Measurements from ENCODE around the gene RUNX1.

The RUNX1 gene

DNA sequence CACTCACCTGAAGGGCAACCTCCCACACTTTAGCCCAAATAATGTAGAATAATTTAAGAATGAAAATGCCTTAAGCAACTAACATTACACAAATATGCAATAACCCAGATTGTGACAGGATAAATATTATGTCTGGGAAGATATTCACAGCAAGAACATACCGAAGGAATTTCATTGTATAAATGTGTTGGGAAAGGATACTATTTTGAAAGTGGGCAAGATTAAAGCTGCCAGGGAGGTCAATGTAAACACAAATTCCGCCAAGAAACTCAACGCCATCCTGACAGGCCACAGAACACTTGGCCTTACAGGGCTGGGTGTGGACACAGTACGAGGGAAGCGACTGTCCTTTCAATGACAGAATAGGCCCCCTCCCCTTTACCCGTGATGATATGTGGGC, 173.3 kb downstream of the RUNX1 start:
- no peak for DNase-seq

DNA sequence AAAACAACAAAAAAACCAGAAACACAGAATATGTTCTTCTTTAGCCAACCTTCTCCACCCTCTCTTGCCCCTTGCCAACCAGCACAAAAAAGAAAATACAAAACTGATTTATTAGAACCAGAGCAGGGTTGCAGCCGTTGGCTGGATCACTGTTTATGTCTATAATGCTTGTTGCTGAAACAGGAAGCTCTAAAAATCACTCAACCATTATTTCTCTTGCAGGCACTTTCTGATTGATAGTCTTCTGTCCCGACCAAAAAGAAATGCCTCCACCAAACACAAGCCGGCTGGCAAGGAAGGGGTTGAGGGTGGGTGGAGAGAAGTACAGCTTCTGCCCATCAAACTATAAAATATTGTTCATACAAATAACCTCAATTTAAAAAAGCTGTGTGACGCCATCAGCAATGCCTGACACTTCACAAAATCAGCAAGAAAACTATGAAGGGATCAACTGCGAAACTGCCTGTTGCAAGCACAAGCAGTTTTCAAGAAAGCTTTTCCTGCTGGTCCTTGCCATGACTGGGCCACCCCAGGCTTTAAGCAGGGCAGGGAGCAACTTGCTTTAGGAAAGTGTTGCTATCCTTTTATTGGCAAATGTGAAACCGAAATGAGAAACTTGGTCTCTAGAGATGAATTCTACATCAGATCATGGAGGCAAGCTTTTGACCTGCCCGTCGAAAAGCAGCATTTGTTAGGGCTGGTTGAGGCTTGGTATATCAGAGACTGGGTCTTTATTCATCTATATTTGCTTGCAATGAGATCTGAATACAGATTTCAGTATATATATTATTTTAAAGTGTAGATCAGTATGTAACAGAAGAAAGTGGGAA, 174.2 kb downstream of the RUNX1 start:
- DNase-seq = no peak

DNA sequence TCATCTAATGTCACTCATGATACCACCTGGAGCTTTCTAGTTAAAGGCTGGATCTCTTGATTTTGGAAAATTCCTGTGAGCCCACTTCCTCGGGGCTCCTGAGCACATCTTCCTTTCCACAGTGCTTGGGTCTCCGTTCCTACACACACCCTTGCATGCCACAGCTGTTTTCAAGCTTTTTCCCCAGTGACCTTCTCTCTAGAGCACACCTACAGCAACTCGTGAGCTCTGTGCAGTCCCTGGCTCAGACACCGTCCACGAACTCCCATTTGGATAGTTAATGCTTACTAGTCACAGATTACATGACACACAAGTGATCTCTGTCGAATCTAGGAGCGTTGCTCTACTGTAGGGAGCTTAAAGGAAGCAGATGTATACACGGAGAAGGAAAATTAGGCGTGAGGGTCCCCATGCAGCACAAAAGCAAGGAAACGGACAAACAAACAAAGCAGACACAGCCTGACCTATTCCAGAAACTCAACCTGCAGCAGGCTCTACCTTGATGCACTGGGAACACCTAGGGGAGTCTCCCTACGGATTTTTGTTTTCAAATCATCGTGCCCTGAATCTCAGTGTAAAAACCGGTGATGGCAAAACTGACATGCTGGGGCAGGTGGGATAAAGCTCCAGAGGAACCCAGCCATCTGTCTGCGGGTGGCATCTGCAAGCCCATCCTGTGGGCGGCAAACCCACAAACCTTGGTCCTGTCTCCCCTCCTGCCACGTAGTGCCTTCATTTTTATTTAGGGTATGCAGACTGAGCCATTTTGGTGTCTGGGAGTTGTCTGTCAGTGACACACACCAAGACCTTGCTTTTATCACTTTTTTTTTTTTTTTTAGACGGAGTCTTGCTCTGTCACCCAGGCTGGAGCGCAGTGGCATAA, 177.8 kb downstream of the RUNX1 start:
- no peak for DNase-seq

DNA sequence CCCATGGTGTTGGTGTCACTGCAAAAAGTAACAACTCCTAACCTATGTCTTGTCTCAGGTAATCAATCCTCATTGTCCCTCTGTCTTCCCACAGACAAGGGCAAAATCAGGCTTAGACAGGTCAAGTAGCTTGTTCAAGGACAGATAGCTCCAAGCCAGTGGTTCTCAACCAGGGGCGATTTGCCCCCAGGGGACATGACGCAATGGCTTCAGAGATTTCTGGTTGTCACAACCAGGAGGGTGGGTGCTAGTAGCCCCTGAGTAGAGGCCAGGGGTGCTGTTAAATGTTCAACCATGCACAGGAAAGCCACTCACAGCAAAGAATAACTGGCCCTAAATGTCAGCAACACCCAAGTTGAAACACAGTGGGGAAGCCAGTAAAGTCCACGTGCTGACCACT, 178.9 kb downstream of the RUNX1 start:
- DNase-seq = no peak

DNA sequence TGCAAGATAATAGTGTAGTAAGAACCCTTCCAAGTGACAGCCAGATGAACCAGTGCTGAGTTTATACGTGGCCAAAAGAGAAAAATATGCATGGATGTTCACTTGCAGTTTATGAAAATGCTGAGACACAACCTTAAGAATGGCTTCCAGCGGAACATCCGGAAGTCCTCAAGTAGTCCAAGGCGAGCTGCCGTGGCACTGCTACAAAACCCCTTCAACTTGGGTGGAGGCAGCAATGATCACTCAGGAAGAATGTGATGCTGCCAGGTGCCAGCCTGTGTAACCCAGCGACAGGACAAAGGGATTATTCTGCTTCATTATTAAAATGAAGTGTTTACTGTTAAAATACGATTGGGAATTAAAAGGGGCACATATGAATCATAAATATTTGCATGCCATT, 179.6 kb downstream of the RUNX1 start:
- no peak for DNase-seq

DNA sequence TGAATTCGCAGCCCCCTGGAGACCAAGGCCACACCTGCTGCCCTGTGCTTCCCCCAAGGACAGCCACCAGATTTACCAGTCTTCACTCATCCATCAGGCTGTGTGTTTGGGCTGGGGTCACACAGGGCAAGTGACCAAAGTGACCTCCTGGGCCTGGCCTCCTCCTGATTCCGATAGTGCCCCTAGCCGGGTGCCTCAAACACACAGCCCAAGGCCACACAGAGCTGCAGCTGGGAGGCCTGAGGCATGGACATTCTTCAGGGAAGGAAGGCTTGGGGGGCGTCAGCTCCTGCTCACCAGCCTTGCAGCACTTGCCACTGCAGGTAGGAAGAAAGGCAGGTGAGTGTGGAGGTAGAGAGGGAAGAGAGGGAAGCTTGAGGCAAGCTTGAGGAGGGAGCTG, 181.3 kb downstream of the RUNX1 start:
- DNase-seq = no peak

DNA sequence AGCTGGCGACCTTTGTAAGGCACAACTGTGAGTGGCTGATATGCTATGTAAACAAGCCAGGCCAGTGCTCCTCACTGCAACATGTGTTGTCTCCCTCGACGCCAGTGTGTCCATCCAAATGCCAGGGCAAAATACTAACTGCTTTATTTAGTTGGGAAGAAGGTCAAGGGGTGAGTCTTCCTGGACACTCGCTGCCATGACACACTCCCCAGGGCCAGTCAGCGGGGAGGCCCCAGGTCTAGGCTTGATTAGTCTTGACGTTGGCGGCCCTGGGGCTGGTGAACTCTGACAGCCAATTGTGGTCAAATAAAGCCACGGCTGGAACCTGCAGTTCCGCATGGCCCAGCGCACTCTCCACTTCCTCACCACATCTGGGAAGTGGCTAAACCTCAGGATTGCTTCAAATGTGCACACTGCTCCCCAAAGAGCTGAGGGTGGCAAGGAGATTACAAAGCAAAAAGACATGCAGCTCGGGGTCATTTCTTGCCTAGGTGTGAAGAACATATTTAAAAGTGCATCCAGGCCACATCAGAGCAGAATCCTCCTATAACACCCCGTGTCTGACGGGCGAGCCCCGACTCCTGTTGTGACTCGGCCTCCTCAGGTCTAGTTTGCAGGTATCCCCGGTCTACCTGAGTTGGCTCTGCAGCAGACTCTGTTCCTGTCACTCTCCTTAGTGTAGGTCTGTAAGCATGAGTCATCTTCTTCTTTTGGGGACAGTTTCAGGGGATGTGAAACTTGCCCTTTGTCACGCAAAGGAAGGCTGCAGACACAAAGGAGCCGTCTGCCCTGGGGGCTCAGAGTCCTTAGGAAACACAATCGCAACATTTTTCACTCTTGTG, 183.5 kb downstream of the RUNX1 start:
- no peak for DNase-seq

DNA sequence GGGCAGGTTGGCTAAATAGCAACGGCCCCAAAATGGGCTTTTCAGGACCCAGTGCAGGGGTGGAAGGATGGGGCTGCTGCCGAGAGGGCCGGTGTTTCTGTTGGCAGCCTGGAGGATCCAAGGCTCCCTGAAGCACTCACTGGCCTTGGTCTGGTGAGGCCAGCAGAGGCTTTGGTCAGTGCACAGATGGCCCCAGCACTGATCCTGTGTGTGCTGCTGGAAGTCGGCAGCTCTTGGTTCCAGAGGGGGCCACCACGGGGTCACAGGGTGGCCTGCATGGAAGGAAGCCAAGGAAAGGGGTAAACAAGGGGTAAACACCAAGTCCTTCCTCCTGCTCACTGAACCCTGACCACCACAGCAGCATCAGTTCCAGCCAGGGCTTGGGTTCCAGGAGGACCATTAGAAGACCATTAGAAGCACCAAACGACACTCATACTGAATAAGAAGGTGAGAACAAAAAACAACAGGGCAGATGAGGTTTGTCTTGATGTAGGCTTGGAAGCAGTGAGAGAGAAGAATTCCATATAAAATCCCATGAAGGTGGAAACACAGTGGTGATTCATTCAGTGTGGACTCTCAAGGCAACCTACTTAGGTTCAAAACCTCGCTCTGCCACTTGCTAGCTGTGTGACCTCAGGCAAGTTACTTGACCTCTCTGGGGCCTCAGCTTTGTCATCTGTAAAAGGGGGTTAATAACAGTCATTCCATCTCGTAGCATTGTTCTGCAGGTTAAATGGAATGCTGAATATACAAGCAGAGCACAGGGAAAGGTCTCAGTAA, 184.5 kb downstream of the RUNX1 start:
- no peak for DNase-seq

DNA sequence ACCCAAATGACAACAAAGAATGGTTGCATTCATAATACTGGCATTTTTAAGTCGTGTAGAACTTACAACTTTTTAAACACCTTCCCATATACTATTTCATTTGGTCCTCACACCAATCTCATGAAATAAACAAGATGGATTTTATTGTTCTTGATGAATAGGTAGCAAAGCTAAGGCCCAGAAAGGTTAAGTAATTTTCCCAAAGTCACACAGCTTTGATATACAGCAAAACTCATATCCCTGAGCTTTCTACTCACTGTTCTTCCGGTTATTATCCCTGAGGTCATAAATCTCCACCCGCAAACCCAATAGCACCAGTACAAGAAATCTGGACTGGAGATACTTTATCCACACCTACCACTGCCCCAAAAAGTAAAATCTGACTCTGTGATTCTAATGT, 186.2 kb downstream of the RUNX1 start:
- no peak for DNase-seq

DNA sequence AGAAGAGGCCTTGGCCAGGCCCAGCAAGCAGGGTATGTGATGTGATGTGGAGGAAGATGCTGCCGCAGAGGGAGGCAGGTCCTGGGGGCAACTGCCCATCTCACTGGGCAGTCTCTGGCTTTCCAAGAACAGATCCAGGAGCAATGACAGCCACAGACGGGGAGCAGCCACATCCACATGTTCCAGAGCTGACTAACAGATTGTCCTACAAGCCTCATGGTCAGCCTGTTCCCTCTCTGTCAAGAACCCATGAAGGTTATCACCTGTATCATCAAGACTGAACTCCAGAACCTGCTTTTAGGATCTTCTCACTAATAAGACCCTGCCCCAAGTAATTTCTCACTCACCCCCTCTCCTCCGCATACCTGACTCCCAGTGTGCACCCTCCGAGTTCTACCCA, 187.8 kb downstream of the RUNX1 start:
- DNase-seq = no peak

DNA sequence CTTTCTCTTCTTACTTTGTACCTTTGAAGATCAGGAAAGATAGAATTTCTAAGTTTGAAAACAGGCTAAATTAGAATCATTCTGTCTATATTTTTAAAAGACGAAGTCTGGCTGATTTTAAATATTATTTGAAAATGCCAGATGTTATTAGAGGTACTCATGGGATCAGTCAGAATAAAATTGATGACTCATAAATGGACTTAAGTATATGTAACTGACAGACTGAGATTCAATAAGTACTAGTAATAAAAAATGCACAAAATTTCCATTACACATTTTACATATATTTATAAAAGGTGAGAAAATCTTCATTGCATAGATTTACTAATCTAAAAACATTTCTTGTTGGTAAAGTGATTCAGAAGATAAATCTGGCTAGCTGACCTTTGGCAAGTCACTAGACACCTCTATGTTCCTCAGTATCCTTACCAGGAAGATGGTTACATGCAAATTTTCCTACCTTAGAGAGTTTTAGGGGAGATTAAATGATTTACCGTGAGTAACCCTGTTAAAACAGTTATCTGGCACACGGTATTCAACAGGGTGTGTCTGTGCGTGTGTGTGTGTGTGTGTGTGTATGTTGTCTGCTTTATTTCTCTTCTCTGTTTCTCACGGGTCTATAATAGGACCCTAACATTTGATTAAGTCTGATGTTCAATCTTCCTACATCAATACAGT, 189.0 kb downstream of the RUNX1 start:
- DNase-seq = no peak

DNA sequence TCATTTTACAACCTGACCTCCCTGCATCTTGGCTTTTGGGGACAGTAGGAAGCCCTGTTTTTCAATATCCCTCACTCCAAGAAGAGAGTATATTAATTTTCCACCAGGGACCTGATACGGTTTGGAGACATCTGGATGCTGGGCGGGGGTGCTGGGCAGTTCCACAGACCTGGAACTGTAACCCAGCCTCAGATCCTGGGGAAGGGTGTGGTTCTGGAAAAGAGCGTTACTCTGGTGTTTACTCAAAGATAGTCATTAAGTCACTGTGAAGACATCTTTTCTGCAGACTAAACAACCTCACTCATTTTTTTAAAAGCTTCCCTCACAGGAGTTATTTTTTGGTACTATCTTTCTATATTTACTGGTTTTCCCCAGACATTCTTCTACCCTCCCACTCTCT, 190.5 kb downstream of the RUNX1 start:
- no peak for DNase-seq

DNA sequence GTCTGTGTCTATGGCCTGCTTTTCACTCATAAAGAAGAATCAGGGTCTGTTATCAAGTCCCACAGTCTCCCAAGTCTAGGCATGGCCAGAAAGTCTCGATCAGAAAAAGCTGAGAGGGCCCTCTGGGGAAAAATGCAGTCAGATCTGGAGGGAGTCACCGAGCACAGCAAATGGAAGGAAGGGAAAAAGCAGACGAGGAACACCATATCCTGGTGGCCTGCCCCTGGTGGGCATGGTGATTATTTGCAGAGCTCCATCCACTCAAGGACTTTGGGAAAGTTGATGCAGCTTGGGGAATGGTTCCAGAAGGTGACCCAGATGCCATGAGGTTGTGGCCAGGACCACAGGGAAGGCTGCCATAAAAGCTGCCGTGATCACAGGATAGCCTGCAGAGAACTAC, 191.2 kb downstream of the RUNX1 start:
- DNase-seq = no peak

DNA sequence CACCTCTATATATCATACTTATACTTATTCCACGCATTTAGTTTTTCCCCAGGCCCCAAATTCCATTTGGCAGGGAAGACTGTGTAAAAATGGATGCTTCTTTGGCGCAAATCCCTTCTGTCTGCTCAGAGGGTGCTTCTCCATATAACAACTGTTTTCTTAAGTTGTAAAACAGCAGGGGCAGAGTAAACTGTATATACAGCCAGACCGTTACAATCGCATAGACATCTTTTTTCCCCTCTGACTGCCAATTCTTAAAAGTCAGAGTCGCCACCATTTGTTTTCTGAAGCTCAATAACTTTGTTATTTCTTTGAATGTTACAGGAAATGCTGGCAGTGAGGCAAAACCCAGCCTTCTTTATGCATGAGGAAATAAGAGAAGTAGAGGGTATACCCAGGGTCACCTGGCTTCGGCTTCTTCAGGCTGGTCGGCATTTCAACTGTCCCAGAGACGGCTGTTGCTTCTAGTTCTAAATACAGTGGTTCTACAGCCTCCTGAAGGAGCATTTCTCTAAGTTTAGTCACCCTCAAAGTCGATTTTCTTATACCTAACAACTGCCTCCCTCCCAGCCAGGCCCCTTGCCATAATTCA, 191.9 kb downstream of the RUNX1 start:
- no peak for DNase-seq

DNA sequence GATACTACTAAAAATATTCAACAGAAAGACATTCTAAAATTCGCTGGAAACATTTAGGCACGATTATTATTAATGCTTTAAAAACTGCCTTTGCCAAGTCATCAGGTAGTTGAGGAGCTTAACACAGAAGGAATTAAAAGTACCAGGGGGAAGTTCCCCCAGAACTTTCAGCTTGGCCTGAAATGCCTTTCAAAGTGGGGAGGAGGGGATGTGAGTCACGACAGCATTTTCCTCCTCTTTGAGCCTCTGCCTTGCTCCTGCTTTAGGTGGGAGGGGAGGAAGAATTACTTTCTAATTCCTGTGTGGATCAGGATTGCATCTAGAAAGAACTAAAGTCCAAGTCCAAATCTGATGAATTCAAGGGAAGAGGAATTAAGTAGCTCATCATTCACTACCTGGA, 196.7 kb downstream of the RUNX1 start:
- no peak for DNase-seq

DNA sequence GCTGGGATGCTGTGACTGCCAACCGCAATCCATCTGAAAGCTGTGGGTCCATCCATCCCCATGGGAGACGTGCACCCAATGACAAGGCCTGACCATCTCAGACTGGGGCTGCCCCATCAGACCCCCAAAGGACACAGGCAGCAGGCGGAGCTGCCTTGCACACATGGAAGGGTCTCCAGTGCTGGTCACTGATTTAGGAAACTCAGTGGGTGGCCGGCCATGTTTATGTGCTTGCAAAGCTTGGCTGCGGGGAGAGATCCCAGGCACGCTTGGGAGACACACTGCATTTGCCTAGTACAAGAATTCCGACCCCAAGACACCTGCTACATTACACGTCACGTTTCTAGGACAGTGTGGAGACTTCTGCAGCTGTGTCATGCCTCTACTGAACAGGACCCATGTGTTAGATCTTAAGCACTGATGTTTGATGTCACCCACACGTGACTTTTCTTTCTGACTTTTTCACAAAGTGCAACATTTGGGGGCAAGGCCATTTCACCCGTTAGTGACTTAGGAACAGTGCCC, 198.9 kb downstream of the RUNX1 start:
- no peak for DNase-seq

DNA sequence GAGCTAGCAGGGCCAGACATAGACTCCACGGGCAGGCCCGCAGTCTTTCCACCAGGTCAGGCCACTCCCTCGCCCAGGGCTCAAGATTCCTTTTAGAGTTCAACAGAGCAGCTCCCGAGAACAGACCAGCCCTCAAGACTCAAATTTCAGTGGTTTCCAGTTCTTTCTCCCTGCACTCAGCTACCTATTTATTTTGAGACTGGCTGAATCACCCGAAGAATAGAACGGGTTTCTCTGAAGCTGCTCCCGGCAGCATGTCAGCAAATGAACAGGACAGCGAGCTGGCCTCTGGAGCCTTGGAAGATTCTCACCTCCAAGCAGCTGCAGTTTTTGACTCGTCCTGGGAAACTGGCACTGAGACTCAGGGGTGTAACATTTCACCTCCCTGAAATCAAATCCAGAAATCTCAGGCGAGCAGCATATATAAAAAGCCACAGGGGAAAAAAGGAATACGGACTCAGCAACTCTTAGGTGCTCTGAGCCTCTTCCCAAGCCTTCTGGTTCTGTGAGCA, 202.4 kb downstream of the RUNX1 start:
- DNase-seq = no peak

DNA sequence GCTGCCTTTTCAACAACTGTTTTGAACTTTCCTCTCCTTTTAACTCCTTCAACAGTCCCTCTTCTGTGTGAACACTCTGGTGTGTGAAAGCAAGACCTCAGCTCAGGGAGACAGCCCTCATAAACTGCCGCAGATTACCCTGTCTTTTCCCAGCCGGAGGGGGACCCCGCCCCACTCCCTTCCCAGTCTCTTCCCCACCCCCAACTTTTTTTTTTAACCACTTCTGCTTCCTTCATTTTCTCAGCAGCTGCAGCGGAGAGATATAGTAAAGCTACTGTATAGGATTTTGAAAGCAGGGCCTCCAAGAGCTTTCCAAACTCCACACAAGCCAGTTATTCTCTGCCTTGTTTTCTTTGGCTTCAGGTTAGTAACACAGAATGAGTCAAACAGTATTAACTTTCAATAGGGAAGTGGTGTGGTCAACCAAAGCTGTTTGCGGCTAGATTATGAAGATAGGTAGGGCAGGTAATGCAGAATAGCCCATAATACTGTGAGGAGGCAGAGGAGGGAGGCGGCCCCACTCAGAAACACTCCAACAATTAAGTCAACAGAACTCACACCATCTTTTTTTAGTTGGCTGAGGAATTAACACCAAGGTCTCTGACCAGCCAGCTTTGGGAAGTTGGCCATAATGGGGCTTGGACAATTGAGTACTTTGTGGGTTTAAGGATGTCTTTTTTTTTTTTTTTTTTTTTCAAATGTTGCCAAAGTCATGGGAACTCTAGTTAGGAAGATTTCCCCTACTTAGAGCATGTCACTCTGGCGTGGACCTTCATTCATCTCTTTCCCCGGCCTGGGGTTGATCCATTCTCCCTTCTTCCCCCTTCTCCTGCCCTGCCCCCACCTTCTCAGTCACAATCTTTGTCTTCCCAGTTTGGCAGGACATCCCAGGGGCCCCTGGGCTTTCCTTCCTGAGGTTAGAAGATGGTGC, 203.3 kb downstream of the RUNX1 start:
- DNase-seq = no peak

DNA sequence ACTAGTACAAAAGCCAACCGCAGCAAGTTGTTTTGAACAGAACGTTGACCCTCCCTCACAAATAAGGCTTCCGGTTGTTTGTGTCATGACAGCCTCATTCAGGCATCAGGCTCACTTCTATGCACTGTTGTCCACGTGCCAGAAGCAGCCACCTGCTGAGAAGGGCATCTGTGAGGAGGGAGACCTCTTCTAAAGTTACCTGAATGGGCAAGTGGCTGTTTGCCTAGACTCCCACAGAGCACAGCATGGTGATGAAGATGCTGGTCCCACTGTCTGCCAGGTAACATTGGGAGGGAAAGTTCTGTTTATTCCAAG, 204.2 kb downstream of the RUNX1 start:
- peak; percentile 6 for DNase-seq
